Esophagus squamous epithelium (tissue), 5 donors: Measurements from ENCODE around the gene MVB12B. TPM values are rescaled to one million over a fixed set of nuclear protein-coding genes. Genes with fewer than 3 reads are reported as not detected.

Source experiments
- DNase-seq: peaks from one replicate; lab custom pipeline; 2025; lab: John Stamatoyannopoulos, UW
- H3K27ac ChIP-seq, 4 donors: fragments of 200-600 bp; sonication (generic); one replicate each; pipeline ENCODE4 v1.5.1; 2016 to 2019; ENCODE audit warnings: mild to moderate bottlenecking in 1 of 4
- H3K27me3 ChIP-seq, 4 donors: fragments of 200-600 bp; sonication (generic); 1 replicate in 3 of 4; 2 replicates in 1 of 4; pipeline versions ENCODE4 v1.5.1 to v1.6.0; 2017 to 2021; ENCODE audit warnings: antibody characterized with exemption in 1 of 4
- H3K36me3 ChIP-seq, 3 donors: fragments of 200-600 bp; sonication (generic); one replicate each; pipeline ENCODE4 v1.5.1; 2016 to 2019
- H3K4me1 ChIP-seq, 3 donors: fragments of 200-600 bp; sonication (generic); one replicate each; pipeline ENCODE4 v1.5.1; 2017 to 2019
- H3K4me3 ChIP-seq, 4 donors: fragments of 200-600 bp; sonication (generic); 1 replicate in 3 of 4; 2 replicates in 1 of 4; pipeline ENCODE4 v1.5.1; 2016 to 2019; ENCODE audit warnings: mild to moderate bottlenecking in 2 of 4, moderate library complexity in 1 of 4
- H3K9me3 ChIP-seq, 3 donors: fragments of 200-600 bp; sonication (generic); one replicate each; pipeline ENCODE4 v1.5.1; 2016 to 2019
- CTCF ChIP-seq, 6 experiments: fragments of 450-650 bp in 4 of 6; fragments of 200-600 bp in 2 of 6; sonication (generic) in 2 of 6; IDR thresholded peaks; one replicate each; pipeline ENCODE4 v1.5.1; 2016 to 2019; ENCODE audit warnings: antibody characterized with exemption in 6 of 6, mild to moderate bottlenecking in 4 of 6, moderate library complexity in 4 of 6
- POLR2A ChIP-seq, 4 donors: fragments of 450-650 bp; IDR thresholded peaks; one replicate each; pipeline ENCODE4 v1.6.1; 2017; ENCODE audit warnings: antibody characterized with exemption in 4 of 4, mild to moderate bottlenecking in 4 of 4, moderate library complexity in 3 of 4
- WGBS, 2 donors: methylation state at CpG; one replicate each; pipeline ENCODE4 v1.1.5; 2018; 5-methylcytosine and 5-hydroxymethylcytosine counted together
- intact Hi-C: fragments of 100-400 bp; cut with DNase I; formaldehyde crosslinking; loops from one replicate; pipeline ENCODE4 v1.15.0; 2022
- total RNA-seq, 4 donors: library from RNA; depleted of rRNA; stranded (reverse); fragments of >200 nt; gene quantifications; one replicate each; pipeline ENCODE4 v1.1.0, GENCODE V29; 2016
- donor health status: DM: yes; HTN: yes; CAD: no.

Gene MVB12B
- total RNA-seq, 4 donors from 2014 or later, result 3.2 to 13.2 (median 5.3) TPM

- no peak overlapping the region for H3K27ac ChIP-seq
- H3K27me3 ChIP-seq, result peaks cover 0 to 35% (median 0%) of the 10 kb centered on the region in 4 donors
- intact Hi-C loops, result no loop called here
- TF ChIP-seq CTCF (IDR thresholded peaks at IDR 0.05), result no peak
- TF ChIP-seq POLR2A (IDR thresholded peaks at IDR 0.05), result no peak
- no peak for DNase-seq
- no peak overlapping the region for H3K4me3 ChIP-seq
- no peaks in the 10 kb centered on the region for H3K4me1 ChIP-seq
- no peaks in the 10 kb centered on the region for H3K36me3 ChIP-seq
- WGBS, 2 donors, result 74 to 77% methylated on average over 7 of the region's 7 CpGs
- H3K9me3 ChIP-seq, result no peaks in the 10 kb centered on the region
Observed at GRCh38 chr9:126545106-126545505, 218.5 kb downstream of the MVB12B start.

GRCh38 chr9:126546036-126546435 lies 219.4 kb downstream of the MVB12B start:
- no peak overlapping the region for H3K27ac ChIP-seq

GRCh38 chr9:126548312-126548711 lies 221.7 kb downstream of the MVB12B start:
- Histone ChIP-seq H3K27ac (no peak overlapping the region), H3K36me3 (no peaks in the 10 kb centered on the region), H3K27me3 (peaks cover 0 to 25% (median 0%) of the 10 kb centered on the region in 4 donors), H3K9me3 (no peaks in the 10 kb centered on the region), H3K4me3 (no peak overlapping the region), H3K4me1 (no peaks in the 10 kb centered on the region)
- no peak for DNase-seq
- intact Hi-C loops, result no loop called here
- WGBS, 2 donors, result 47 to 84% methylated on average over 4 to 5 of the region's 7 CpGs
- TF ChIP-seq CTCF (IDR thresholded peaks at IDR 0.05) (no peak), POLR2A (IDR thresholded peaks at IDR 0.05) (no peak)

More at GRCh38 chr9:126546036-126546435, 219.4 kb downstream of the MVB12B start:
- no peak for DNase-seq
- Histone ChIP-seq H3K4me1 (no peaks in the 10 kb centered on the region), H3K4me3 (no peak overlapping the region), H3K9me3 (no peaks in the 10 kb centered on the region), H3K36me3 (no peaks in the 10 kb centered on the region), H3K27me3 (peaks cover 0 to 29% (median 0%) of the 10 kb centered on the region in 4 donors)
- intact Hi-C loops, result no loop called here
- no peak for TF ChIP-seq CTCF (IDR thresholded peaks at IDR 0.05)
- WGBS, 2 donors, result 70% methylated on average over 2 of the region's 7 CpGs; no CpG with 5 or more reads in 1 of the 2 donors

GRCh38 chr9:126549246-126550006 lies 222.8 kb downstream of the MVB12B start:
- TF ChIP-seq POLR2A (IDR thresholded peaks at IDR 0.05) (no peak), CTCF (IDR thresholded peaks at IDR 0.05) (no peak)
- 63% methylated on average over 9 of the region's 21 CpGs; no CpG with 5 or more reads in 1 of the 2 donors for WGBS, 2 donors
- no peak overlapping the region for H3K4me3 ChIP-seq
- no peaks in the 10 kb centered on the region for H3K9me3 ChIP-seq
- H3K27me3 ChIP-seq, result peaks cover 0 to 25% (median 0%) of the 10 kb centered on the region in 4 donors
- intact Hi-C loops, result no loop called here
- no peaks in the 10 kb centered on the region for H3K4me1 ChIP-seq
- no peak overlapping the region for H3K27ac ChIP-seq
- no peak for DNase-seq
- H3K36me3 ChIP-seq, result no peaks in the 10 kb centered on the region

- no peak overlapping the region for H3K4me3 ChIP-seq
- no peak for TF ChIP-seq POLR2A (IDR thresholded peaks at IDR 0.05)
- TF ChIP-seq CTCF (IDR thresholded peaks at IDR 0.05), result no peak
- no peak for DNase-seq
- no peak overlapping the region for H3K27ac ChIP-seq
- intact Hi-C loops, result no loop called here
- no peaks in the 10 kb centered on the region for H3K9me3 ChIP-seq
- WGBS, 2 donors, result 100% methylated on average over 1 of the region's 15 CpGs; no CpG with 5 or more reads in 1 of the 2 donors
- H3K4me1 ChIP-seq, result no peaks in the 10 kb centered on the region
- H3K27me3 ChIP-seq, result peaks cover 0 to 22% (median 0%) of the 10 kb centered on the region in 4 donors
- no peaks in the 10 kb centered on the region for H3K36me3 ChIP-seq
Observed at GRCh38 chr9:126550891-126551351, 224.3 kb downstream of the MVB12B start.
